Fibroblast of skin of right quadriceps (primary cell): ENCODE data around the gene WDR87.
"Not testable (repeated sequence)": the region's sequence is repeated elsewhere in the genome, so short reads cannot be mapped to it uniquely, and the experiment has no call there.

Source experiments
- DNase-seq: peaks from one replicate; pipeline ENCODE4 v3.0.0-alpha.2; 2013

The WDR87 gene

GRCh38 chr19:37929355-37929923, 23.0 kb upstream of the WDR87 start:
- DNase-seq = no peak

GRCh38 chr19:37928527-37929286, 22.3 kb upstream of the WDR87 start:
- no peak for DNase-seq

GRCh38 chr19:37926711-37927110, 20.3 kb upstream of the WDR87 start:
- no peak for DNase-seq

GRCh38 chr19:37926255-37926654, 19.9 kb upstream of the WDR87 start:
- DNase-seq = no peak

GRCh38 chr19:37925212-37925611, 18.8 kb upstream of the WDR87 start:
- no peak for DNase-seq

- DNase-seq = not testable (repeated sequence)
Observed at GRCh38 chr19:37924573-37924972, 18.2 kb upstream of the WDR87 start.

GRCh38 chr19:37920591-37921450, 14.4 kb upstream of the WDR87 start:
- no peak for DNase-seq

- no peak for DNase-seq
Observed at GRCh38 chr19:37914908-37915307, 8.5 kb upstream of the WDR87 start.

- DNase-seq = no peak
Observed at GRCh38 chr19:37909661-37910199, 3.3 kb upstream of the WDR87 start.

- DNase-seq = no peak
Observed at GRCh38 chr19:37907735-37908455, 1.5 kb upstream of the WDR87 start.

- peak; percentile 93 for DNase-seq
Observed at GRCh38 chr19:37906869-37907734, 708 bp upstream of the WDR87 start, which contains the start of gene SIPA1L3. TSS of gene SIPA1L3 (plus strand) at chr19:37907208. CDS start at chr19:38081566, 174,358 bp downstream.

- no peak for DNase-seq
Observed at GRCh38 chr19:37903096-37903495, 3.3 kb downstream of the WDR87 start.

- DNase-seq = peak; percentile 60
Observed at GRCh38 chr19:37902668-37903067, 3.7 kb downstream of the WDR87 start.

GRCh38 chr19:37899966-37900365, 6.4 kb downstream of the WDR87 start:
- DNase-seq = no peak

GRCh38 chr19:37899453-37899852, 6.9 kb downstream of the WDR87 start:
- DNase-seq = no peak

- no peak for DNase-seq
Observed at GRCh38 chr19:37896180-37896579, 10.2 kb downstream of the WDR87 start.

- no peak for DNase-seq
Observed at GRCh38 chr19:37893845-37894575, 12.4 kb downstream of the WDR87 start.

- no peak for DNase-seq
Observed at GRCh38 chr19:37886571-37886970, 19.8 kb downstream of the WDR87 start.

GRCh38 chr19:37885392-37885791, 21.0 kb downstream of the WDR87 start:
- no peak for DNase-seq

GRCh38 chr19:37877147-37877546, 29.2 kb downstream of the WDR87 start:
- no peak for DNase-seq

GRCh38 chr19:37876032-37876431, 30.4 kb downstream of the WDR87 start:
- no peak for DNase-seq
